Activated naive CD8-positive, alpha-beta T cell (primary cell): ENCODE results near the gene KANK3.
"Not testable (repeated sequence)": the region's sequence is repeated elsewhere in the genome, so short reads cannot be mapped to it uniquely, and the experiment has no call there.

Experiments used
- H3K27ac Mint-ChIP-seq: one replicate; pipeline ENCODE4 v1.8.0; 2021; ENCODE audit warnings: mixed read lengths
- H3K27me3 Mint-ChIP-seq: one replicate; pipeline ENCODE4 v1.8.0; 2021; ENCODE audit warnings: mixed read lengths
- H3K36me3 Mint-ChIP-seq: one replicate; pipeline ENCODE4 v1.8.0; 2021; ENCODE audit warnings: mixed read lengths
- H3K4me1 Mint-ChIP-seq: one replicate; pipeline ENCODE4 v1.8.0; 2021; ENCODE audit warnings: low read depth, mixed read lengths
- H3K4me3 Mint-ChIP-seq: one replicate; pipeline ENCODE4 v1.8.0; 2021; ENCODE audit warnings: mild to moderate bottlenecking, mixed read lengths
- H3K9me3 Mint-ChIP-seq: one replicate; pipeline ENCODE4 v1.8.0; 2021; ENCODE audit warnings: low read depth, mixed read lengths

The KANK3 gene

GRCh38 chr19:8320564-8321066, 22.4 kb downstream of the KANK3 start:
- H3K9me3 Mint-ChIP-seq: no peaks in the 10 kb centered on the region
- H3K4me3 Mint-ChIP-seq: peak overlapping the region; percentile 100
- H3K27me3 Mint-ChIP-seq: no peaks in the 10 kb centered on the region
- H3K36me3 Mint-ChIP-seq: peaks cover 4% of the 10 kb centered on the region
- peaks cover 31% of the 10 kb centered on the region for H3K4me1 Mint-ChIP-seq
- peak overlapping the region; percentile 99 for H3K27ac Mint-ChIP-seq

DNA sequence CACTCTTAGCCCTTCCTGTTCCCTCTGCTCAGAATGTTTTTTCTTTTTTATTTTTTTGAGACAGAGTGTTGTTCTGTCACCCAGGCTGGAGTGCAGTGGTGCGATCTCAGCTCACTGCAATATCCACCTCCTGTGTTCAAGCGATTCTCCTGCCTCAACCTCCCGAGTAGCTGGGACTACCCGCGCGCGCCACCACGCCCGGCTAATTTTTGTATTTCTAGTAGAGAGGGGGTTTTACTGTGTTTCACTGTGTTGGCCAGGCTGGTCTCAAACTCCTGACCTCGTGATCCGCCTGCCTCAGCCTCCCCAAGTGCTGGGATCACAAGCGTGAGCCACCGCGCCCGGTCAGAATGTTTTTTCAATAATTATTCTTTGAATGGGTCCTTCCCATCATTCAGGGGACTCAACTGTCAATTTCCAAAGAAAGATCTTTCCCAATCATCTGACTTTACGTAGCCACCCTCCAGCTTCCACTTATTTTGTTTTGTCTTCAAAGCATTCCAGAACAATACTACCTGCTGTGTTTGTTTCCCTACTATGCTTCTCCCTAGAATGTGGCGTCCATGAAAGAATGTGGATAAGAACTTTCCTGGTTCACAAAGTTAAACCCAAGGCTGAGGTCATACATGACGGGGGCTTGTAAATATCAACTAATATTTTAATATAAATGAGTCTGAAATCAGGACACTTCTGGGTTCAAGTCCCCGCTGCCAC, 23.1 kb downstream of the KANK3 start:
- Mint-ChIP-seq H3K4me1 (peaks cover 31% of the 10 kb centered on the region), H3K9me3 (no peaks in the 10 kb centered on the region), H3K36me3 (peaks cover 4% of the 10 kb centered on the region), H3K27me3 (no peaks in the 10 kb centered on the region), H3K4me3 (peak overlapping the region; percentile 100), H3K27ac (peak overlapping the region; percentile 99)

GRCh38 chr19:8318835-8319234, 24.2 kb downstream of the KANK3 start:
- not testable (repeated sequence) for H3K9me3 Mint-ChIP-seq, H3K36me3 Mint-ChIP-seq, H3K27ac Mint-ChIP-seq, H3K27me3 Mint-ChIP-seq
- Mint-ChIP-seq H3K4me1 (peaks cover 31% of the 10 kb centered on the region), H3K4me3 (peak overlapping the region; percentile 46)

GRCh38 chr19:8316351-8317125, 26.5 kb downstream of the KANK3 start:
- Mint-ChIP-seq H3K9me3 (no peaks in the 10 kb centered on the region), H3K4me1 (peaks cover 17% of the 10 kb centered on the region), H3K36me3 (no peaks in the 10 kb centered on the region), H3K4me3 (no peak overlapping the region), H3K27me3 (no peaks in the 10 kb centered on the region), H3K27ac (no peak overlapping the region)

DNA sequence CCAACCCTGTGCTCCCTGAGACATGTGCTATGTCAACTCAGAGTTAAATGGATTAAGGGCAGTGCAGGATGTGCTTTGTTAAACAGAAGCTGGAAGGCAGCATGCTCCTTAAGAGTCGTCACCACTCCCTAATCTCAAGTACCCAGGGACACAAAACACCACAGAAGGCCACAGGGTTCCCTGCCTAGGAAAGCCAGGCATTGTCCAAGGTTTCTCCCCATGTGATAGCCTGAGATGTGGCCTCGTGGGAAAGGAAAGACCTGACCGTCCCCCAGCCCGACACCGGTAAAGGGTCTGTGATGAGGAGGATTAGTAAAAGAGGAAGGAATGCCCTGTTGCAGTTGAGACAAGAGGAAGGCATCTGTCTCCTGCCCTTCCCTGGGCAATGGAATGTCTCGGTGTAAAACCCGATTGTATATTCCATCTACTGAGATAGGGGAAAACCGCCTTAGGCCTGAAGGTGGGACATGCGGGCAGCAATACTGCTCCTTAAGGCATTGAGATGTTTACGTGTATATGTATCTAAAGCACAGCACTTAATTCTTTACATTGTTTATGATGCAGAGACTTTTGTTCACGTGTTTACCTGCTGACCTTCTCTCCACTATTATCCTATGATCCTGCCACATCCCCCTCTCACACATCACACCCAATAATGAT, 28.0 kb downstream of the KANK3 start:
- not testable (repeated sequence) for H3K4me3 Mint-ChIP-seq, H3K27me3 Mint-ChIP-seq, H3K36me3 Mint-ChIP-seq, H3K27ac Mint-ChIP-seq, H3K9me3 Mint-ChIP-seq
- H3K4me1 Mint-ChIP-seq: peaks cover 13% of the 10 kb centered on the region

- Mint-ChIP-seq H3K4me3 (no peak overlapping the region), H3K36me3 (no peaks in the 10 kb centered on the region), H3K9me3 (no peaks in the 10 kb centered on the region), H3K27me3 (no peaks in the 10 kb centered on the region), H3K27ac (no peak overlapping the region), H3K4me1 (peaks cover 21% of the 10 kb centered on the region)
Measured at GRCh38 chr19:8311461-8312260, 31.4 kb downstream of the KANK3 start.

GRCh38 chr19:8310342-8311055, 32.6 kb downstream of the KANK3 start:
- H3K9me3 Mint-ChIP-seq: no peaks in the 10 kb centered on the region
- no peaks in the 10 kb centered on the region for H3K27me3 Mint-ChIP-seq
- H3K36me3 Mint-ChIP-seq: no peaks in the 10 kb centered on the region
- H3K4me1 Mint-ChIP-seq: peaks cover 29% of the 10 kb centered on the region
- no peak overlapping the region for H3K4me3 Mint-ChIP-seq
- H3K27ac Mint-ChIP-seq: no peak overlapping the region

DNA sequence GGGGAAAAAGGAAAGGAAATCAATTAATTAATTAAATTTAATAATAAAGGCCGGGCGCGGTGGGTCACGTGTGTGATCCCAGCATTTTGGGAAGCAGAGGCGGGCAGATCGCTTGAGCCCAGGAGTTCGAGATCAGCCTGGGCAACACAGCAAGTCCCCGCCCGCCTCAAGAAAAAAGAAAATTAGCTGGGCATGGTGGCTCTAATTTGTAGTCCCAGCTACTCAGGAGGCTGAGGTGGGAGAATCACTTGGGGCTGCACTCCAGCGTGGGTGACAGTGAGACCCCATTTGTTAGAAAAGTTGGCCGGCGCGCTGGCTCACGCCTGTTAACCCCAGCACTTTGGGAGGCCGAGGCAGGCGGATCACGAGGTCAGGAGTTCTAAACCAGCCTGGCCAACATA, 34.2 kb downstream of the KANK3 start:
- Mint-ChIP-seq H3K4me1 (peaks cover 31% of the 10 kb centered on the region), H3K4me3 (peak overlapping the region; percentile 97), H3K27ac (peak overlapping the region; percentile 96), H3K9me3 (no peaks in the 10 kb centered on the region), H3K27me3 (no peaks in the 10 kb centered on the region), H3K36me3 (peaks cover 3% of the 10 kb centered on the region)

DNA sequence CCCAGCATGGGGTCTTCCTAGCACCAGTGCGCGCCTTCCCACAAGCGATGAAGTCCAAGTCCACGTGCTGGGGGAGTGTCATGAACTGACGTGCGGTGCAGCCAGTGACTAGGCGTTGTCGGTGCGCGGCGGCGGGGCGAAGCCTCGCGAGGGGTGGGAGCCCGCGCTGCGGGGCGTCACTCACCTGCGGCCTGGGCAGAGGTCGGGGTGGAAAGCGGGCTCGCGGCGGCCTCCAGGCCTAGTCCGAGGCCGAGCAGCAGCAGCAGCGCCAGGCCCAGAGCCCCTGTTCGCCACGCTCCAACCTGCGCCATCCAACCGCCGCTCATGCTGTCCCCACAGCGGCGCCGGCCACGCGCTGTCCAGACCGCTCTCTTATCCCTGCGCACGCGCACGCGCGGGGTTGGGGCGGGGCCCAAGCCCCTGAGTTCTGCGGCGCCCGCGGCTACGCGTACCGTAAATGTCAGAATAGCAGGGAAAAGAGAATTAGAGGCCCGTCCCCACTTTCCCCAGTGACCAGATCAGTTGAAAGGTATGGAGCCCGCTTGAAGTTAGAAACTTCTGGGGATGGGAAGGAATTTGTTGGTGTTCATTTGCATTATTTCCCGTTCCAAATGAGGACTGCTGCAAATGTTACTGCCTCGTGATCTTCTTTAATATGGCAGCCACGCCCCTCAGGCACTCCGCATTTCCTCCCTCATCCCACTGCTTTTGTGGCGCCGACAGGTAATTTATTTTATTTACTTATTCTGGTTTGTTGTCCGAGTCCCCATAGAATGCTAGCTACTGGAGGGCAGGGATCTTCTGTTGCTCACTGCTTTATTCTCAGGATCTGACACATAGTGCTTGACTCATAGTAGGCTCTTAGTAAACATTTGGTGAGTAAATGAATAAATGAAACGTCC, 34.8 kb downstream of the KANK3 start, which contains the start of gene CD320:
Gene CD320 (minus strand): TSS at position 394 of the 902 bp plus-strand sequence. CDS start 68 bp downstream, at position 326.
- H3K4me3 Mint-ChIP-seq: peak within 1 kb of the TSS; percentile 97
- peaks cover 31% of the 10 kb centered on the region for H3K4me1 Mint-ChIP-seq
- no peaks in the 10 kb centered on the region for H3K9me3 Mint-ChIP-seq
- peaks cover 3% of the 10 kb centered on the region for H3K36me3 Mint-ChIP-seq
- no peaks in the 10 kb centered on the region for H3K27me3 Mint-ChIP-seq
- H3K27ac Mint-ChIP-seq: peak within 1 kb of the TSS; percentile 96

- Mint-ChIP-seq H3K4me3 (peak overlapping the region; percentile 97), H3K36me3 (peaks cover 3% of the 10 kb centered on the region), H3K4me1 (peaks cover 31% of the 10 kb centered on the region), H3K27me3 (no peaks in the 10 kb centered on the region), H3K27ac (peak overlapping the region; percentile 96), H3K9me3 (no peaks in the 10 kb centered on the region)
Measured at GRCh38 chr19:8307400-8307964, 35.6 kb downstream of the KANK3 start.

GRCh38 chr19:8306235-8307054, 36.6 kb downstream of the KANK3 start:
- peaks cover 3% of the 10 kb centered on the region for H3K36me3 Mint-ChIP-seq
- H3K4me3 Mint-ChIP-seq: peak overlapping the region; percentile 97
- H3K27me3 Mint-ChIP-seq: no peaks in the 10 kb centered on the region
- H3K27ac Mint-ChIP-seq: peak overlapping the region; percentile 80
- no peaks in the 10 kb centered on the region for H3K9me3 Mint-ChIP-seq
- peaks cover 31% of the 10 kb centered on the region for H3K4me1 Mint-ChIP-seq

DNA sequence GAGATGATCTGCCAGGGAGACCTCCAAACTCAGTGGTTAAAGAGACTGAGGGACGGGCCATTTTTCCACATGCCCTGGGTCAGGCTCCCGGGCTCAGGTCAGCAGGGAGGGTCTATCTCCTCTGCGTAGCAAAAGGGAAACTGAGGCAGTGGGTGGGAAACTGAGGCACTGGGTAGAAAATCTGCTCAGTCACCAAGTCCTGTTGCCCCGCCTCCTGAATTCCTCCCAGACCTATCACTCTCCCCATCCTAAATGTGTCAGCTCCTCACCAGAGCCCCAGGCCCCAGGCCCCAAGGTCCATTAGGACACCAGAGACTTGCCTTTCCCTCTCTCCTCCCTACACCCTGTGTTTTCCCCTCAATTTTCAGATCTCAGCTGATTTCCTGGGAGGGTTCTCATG, 37.3 kb downstream of the KANK3 start:
- H3K4me3 Mint-ChIP-seq: no peak overlapping the region
- peaks cover 3% of the 10 kb centered on the region for H3K36me3 Mint-ChIP-seq
- H3K9me3 Mint-ChIP-seq: no peaks in the 10 kb centered on the region
- H3K4me1 Mint-ChIP-seq: peaks cover 30% of the 10 kb centered on the region
- no peaks in the 10 kb centered on the region for H3K27me3 Mint-ChIP-seq
- H3K27ac Mint-ChIP-seq: peak overlapping the region; percentile 80
